ENCODE measurements around the gene MAP3K14.

The MAP3K14 gene

GRCh38 chr17:45240905-45241327 lies 75.9 kb downstream of the MAP3K14 start:
- no peak overlapping the region for H3K4me3 Mint-ChIP-seq
- H3K9me3 Mint-ChIP-seq = no peaks in the 10 kb centered on the region
- peaks cover 27% of the 10 kb centered on the region for H3K4me1 Mint-ChIP-seq (ENCODE audit: low read depth)
- H3K36me3 Mint-ChIP-seq (ENCODE audit: low read depth) = peaks cover 69% of the 10 kb centered on the region
- peak overlapping the region; percentile 49 for H3K27ac Mint-ChIP-seq
- no peaks in the 10 kb centered on the region for H3K27me3 Mint-ChIP-seq

GRCh38 chr17:45238155-45238774 lies 78.6 kb downstream of the MAP3K14 start:
- peaks cover 64% of the 10 kb centered on the region for H3K36me3 Mint-ChIP-seq (ENCODE audit: low read depth)
- H3K9me3 Mint-ChIP-seq = no peaks in the 10 kb centered on the region
- H3K27me3 Mint-ChIP-seq = no peaks in the 10 kb centered on the region
- no peak overlapping the region for H3K4me3 Mint-ChIP-seq
- peaks cover 51% of the 10 kb centered on the region for H3K4me1 Mint-ChIP-seq (ENCODE audit: low read depth)
- peak overlapping the region; percentile 66 for H3K27ac Mint-ChIP-seq

GRCh38 chr17:45237686-45238085 lies 79.1 kb downstream of the MAP3K14 start:
- no peaks in the 10 kb centered on the region for H3K9me3 Mint-ChIP-seq
- no peaks in the 10 kb centered on the region for H3K27me3 Mint-ChIP-seq
- H3K4me1 Mint-ChIP-seq (ENCODE audit: low read depth) = peaks cover 57% of the 10 kb centered on the region
- peaks cover 63% of the 10 kb centered on the region for H3K36me3 Mint-ChIP-seq (ENCODE audit: low read depth)
- peak overlapping the region; percentile 66 for H3K27ac Mint-ChIP-seq
- H3K4me3 Mint-ChIP-seq = no peak overlapping the region

GRCh38 chr17:45236282-45236606 lies 80.6 kb downstream of the MAP3K14 start:
- no peak overlapping the region for H3K4me3 Mint-ChIP-seq
- peak overlapping the region; percentile 98 for H3K27ac Mint-ChIP-seq
- H3K27me3 Mint-ChIP-seq = no peaks in the 10 kb centered on the region
- peaks cover 70% of the 10 kb centered on the region for H3K36me3 Mint-ChIP-seq (ENCODE audit: low read depth)
- H3K9me3 Mint-ChIP-seq = no peaks in the 10 kb centered on the region
- peaks cover 71% of the 10 kb centered on the region for H3K4me1 Mint-ChIP-seq (ENCODE audit: low read depth)

GRCh38 chr17:45235416-45236281 lies 81.2 kb downstream of the MAP3K14 start:
- H3K4me3 Mint-ChIP-seq = peak overlapping the region; percentile 57
- no peaks in the 10 kb centered on the region for H3K27me3 Mint-ChIP-seq
- H3K27ac Mint-ChIP-seq = peak overlapping the region; percentile 98
- peaks cover 73% of the 10 kb centered on the region for H3K36me3 Mint-ChIP-seq (ENCODE audit: low read depth)
- H3K4me1 Mint-ChIP-seq (ENCODE audit: low read depth) = peaks cover 76% of the 10 kb centered on the region
- no peaks in the 10 kb centered on the region for H3K9me3 Mint-ChIP-seq

- Mint-ChIP-seq H3K4me3 (peak overlapping the region; percentile 57), H3K9me3 (no peaks in the 10 kb centered on the region), H3K4me1 (ENCODE audit: low read depth) (peaks cover 82% of the 10 kb centered on the region), H3K36me3 (ENCODE audit: low read depth) (peaks cover 69% of the 10 kb centered on the region), H3K27ac (peak overlapping the region; percentile 98), H3K27me3 (no peaks in the 10 kb centered on the region)
Observed at GRCh38 chr17:45234641-45235415, 82.0 kb downstream of the MAP3K14 start.

- H3K9me3 Mint-ChIP-seq = no peaks in the 10 kb centered on the region
- no peaks in the 10 kb centered on the region for H3K27me3 Mint-ChIP-seq
- H3K27ac Mint-ChIP-seq = peak overlapping the region; percentile 98
- peak overlapping the region; percentile 73 for H3K4me3 Mint-ChIP-seq
- peaks cover 85% of the 10 kb centered on the region for H3K4me1 Mint-ChIP-seq (ENCODE audit: low read depth)
- H3K36me3 Mint-ChIP-seq (ENCODE audit: low read depth) = peaks cover 55% of the 10 kb centered on the region
Observed at GRCh38 chr17:45233423-45233924, 83.3 kb downstream of the MAP3K14 start.

- Mint-ChIP-seq H3K27me3 (no peaks in the 10 kb centered on the region), H3K4me3 (peak overlapping the region; percentile 99), H3K9me3 (no peaks in the 10 kb centered on the region), H3K27ac (peak overlapping the region; percentile 98), H3K36me3 (ENCODE audit: low read depth) (peaks cover 48% of the 10 kb centered on the region), H3K4me1 (ENCODE audit: low read depth) (peaks cover 87% of the 10 kb centered on the region)
Observed at GRCh38 chr17:45232514-45233422, 84.1 kb downstream of the MAP3K14 start.

GRCh38 chr17:45231481-45232116 lies 85.2 kb downstream of the MAP3K14 start:
- H3K4me1 Mint-ChIP-seq (ENCODE audit: low read depth) = peaks cover 95% of the 10 kb centered on the region
- H3K36me3 Mint-ChIP-seq (ENCODE audit: low read depth) = peaks cover 40% of the 10 kb centered on the region
- peak overlapping the region; percentile 98 for H3K27ac Mint-ChIP-seq
- H3K4me3 Mint-ChIP-seq = peak overlapping the region; percentile 99
- H3K27me3 Mint-ChIP-seq = no peaks in the 10 kb centered on the region
- no peaks in the 10 kb centered on the region for H3K9me3 Mint-ChIP-seq

- H3K27ac Mint-ChIP-seq = peak overlapping the region; percentile 98
- H3K4me3 Mint-ChIP-seq = peak overlapping the region; percentile 99
- peaks cover 99% of the 10 kb centered on the region for H3K4me1 Mint-ChIP-seq (ENCODE audit: low read depth)
- no peaks in the 10 kb centered on the region for H3K9me3 Mint-ChIP-seq
- no peaks in the 10 kb centered on the region for H3K27me3 Mint-ChIP-seq
- peaks cover 44% of the 10 kb centered on the region for H3K36me3 Mint-ChIP-seq (ENCODE audit: low read depth)
Observed at GRCh38 chr17:45230787-45231480, 85.9 kb downstream of the MAP3K14 start.

GRCh38 chr17:45230410-45230786 lies 86.4 kb downstream of the MAP3K14 start:
- H3K4me1 Mint-ChIP-seq (ENCODE audit: low read depth) = peaks cover 99% of the 10 kb centered on the region
- H3K27ac Mint-ChIP-seq = peak overlapping the region; percentile 98
- H3K9me3 Mint-ChIP-seq = no peaks in the 10 kb centered on the region
- peaks cover 46% of the 10 kb centered on the region for H3K36me3 Mint-ChIP-seq (ENCODE audit: low read depth)
- H3K27me3 Mint-ChIP-seq = no peaks in the 10 kb centered on the region
- H3K4me3 Mint-ChIP-seq = peak overlapping the region; percentile 99

- Mint-ChIP-seq H3K4me3 (peak overlapping the region; percentile 99), H3K27ac (peak overlapping the region; percentile 98), H3K4me1 (ENCODE audit: low read depth) (peaks cover 99% of the 10 kb centered on the region), H3K36me3 (ENCODE audit: low read depth) (peaks cover 45% of the 10 kb centered on the region), H3K9me3 (no peaks in the 10 kb centered on the region), H3K27me3 (no peaks in the 10 kb centered on the region)
Observed at GRCh38 chr17:45229681-45230409, 87.0 kb downstream of the MAP3K14 start.

Measured in stimulated activated naive CD8-positive, alpha-beta T cell treated with anti-CD3 and anti-CD28 coated beads, Interleukin-15, Interleukin-2, amounts not matched to agents 100 ng/mL and 50 ng/mL, for 24 hours (primary cell).